Kidney epithelial cell (primary cell): ENCODE measurements around the gene SUDS3. TPM values are rescaled to one million over a fixed set of nuclear protein-coding genes. Genes with fewer than 3 reads are reported as not detected.
A peak's percentile ranks its signal among the peaks of the same experiment; 100 is the strongest.

Experiments used
- DNase-seq: peaks from one replicate; pipeline ENCODE4 v3.0.0-alpha.2; 2010; ENCODE audit warnings: low read depth
- H3K27me3 ChIP-seq: 2 replicates; pipeline ENCODE4 v1.6.0; 2011; ENCODE audit warnings: low read length; ENCODE audit not compliant: control insufficient read depth, insufficient read depth
- H3K36me3 ChIP-seq: 2 replicates; pipeline ENCODE4 v1.5.1; 2011; ENCODE audit warnings: low read length; ENCODE audit not compliant: control insufficient read depth, insufficient read depth
- H3K4me3 ChIP-seq: 2 replicates; pipeline ENCODE4 v1.5.1; 2011; ENCODE audit warnings: low read depth, mild to moderate bottlenecking, control low read depth, low read length
- total RNA-seq: library from RNA; depleted of rRNA; stranded (reverse); fragments of >200 nt; gene quantifications from 2 replicates; pipeline ENCODE4 v1.2.3, GENCODE V29; 2015
- TF ChIP-seq, protein P1 (sequence below): IDR thresholded peaks from 2 replicates; pipeline ENCODE4 v1.5.1; 2011; ENCODE audit warnings: mild to moderate bottlenecking, moderate library complexity, low read length, control low read depth, inconsistent platforms; ENCODE audit not compliant: insufficient read depth, poor library complexity, severe bottlenecking

SUDS3 gene
- total RNA-seq, 1 donor from 2014 or later = 30.5 TPM

DNA sequence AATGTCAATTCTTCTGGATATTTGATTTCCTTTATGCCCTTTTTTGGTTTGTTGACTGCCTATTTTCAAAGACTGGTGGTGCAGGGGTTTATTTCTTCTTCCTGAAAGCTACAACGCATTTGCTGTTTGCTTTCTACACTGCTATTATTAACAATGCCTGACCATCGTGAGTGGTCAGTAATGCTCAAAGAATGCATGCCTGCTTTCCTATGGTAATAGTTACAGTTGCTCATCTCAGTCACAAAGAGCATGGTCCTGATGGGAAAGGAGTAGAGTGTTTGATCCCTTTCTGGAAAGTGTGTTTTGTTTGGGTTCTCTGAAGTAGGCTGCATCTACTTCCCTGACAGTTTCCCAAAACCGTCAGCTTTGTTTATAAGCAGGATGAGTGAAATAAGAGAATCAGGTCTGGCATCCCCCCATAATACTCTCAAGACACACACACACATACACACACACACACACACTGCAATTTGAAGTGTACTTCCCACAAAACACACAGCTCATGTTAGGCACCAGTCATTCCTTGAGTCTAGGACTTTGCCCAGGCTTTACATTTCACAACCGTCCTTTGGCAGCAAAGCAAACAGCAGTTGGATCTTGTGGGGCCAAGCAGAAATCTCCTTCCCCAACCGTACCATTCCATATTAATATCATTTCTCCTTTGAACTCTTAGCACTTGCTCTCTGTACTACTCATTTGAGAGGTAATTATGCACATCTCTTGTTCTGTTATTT is 56.6 kb downstream of the SUDS3 start:
- TF ChIP-seq, protein P1, sequence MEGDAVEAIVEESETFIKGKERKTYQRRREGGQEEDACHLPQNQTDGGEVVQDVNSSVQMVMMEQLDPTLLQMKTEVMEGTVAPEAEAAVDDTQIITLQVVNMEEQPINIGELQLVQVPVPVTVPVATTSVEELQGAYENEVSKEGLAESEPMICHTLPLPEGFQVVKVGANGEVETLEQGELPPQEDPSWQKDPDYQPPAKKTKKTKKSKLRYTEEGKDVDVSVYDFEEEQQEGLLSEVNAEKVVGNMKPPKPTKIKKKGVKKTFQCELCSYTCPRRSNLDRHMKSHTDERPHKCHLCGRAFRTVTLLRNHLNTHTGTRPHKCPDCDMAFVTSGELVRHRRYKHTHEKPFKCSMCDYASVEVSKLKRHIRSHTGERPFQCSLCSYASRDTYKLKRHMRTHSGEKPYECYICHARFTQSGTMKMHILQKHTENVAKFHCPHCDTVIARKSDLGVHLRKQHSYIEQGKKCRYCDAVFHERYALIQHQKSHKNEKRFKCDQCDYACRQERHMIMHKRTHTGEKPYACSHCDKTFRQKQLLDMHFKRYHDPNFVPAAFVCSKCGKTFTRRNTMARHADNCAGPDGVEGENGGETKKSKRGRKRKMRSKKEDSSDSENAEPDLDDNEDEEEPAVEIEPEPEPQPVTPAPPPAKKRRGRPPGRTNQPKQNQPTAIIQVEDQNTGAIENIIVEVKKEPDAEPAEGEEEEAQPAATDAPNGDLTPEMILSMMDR = no peak
- Histone ChIP-seq H3K4me3 (no peak overlapping the region), H3K36me3 (no peaks in the 10 kb centered on the region), H3K27me3 (no peaks in the 10 kb centered on the region)
- no peak for DNase-seq

DNA sequence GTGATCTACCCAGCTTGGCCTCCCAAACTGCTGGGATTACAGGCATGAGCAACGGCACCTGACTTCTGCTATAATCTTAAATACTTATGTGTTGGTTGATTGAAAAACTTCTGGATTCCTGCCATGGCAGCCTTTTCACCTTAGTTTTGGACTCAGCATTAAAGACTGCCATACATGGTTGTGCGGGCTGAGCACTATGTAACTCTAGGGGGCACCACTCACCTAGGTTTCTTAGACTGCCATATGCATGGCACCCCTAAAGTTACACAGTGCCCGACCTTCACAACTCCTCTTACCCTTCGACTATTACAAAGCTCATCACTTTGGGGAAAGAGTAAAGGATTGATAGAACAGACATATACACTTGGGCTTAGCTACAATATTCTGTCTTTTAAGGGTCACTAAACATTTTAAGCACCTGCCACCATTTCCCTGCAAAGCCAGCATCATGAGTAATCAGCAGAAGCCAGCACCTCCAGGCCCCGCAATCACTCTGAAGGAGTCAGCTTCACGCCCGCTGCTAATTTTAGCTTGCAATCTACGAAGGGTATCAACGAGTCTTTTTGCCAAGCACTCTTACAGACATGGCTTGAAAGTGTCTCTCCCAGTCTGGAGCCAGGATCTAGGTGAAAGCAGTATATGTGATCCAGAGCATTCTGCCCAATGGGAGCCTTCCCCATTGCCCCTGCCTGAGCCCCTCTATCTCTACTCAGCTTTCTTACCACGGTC is 59.8 kb downstream of the SUDS3 start:
- no peaks in the 10 kb centered on the region for H3K27me3 ChIP-seq
- no peak for DNase-seq

DNA sequence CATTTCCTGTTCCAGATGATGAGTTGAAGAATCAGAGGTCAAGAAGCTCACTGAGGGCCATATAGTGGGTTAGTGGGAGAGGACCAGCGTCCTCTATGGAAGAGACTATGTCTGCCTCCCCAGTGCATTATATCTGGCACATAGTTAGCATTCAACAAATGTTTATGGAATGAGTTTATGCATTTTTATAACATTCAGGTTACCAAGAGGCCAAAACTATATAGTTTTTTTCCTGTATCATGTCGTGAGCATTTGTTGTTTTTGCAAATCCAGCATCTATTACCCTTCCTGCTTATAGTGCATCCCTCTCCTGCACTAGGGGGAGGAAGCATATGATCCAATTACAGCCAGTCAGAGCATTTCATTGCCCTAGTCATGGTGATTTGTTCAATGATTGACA is 60.6 kb downstream of the SUDS3 start:
- no peak for DNase-seq
- no peak overlapping the region for H3K4me3 ChIP-seq
- no peaks in the 10 kb centered on the region for H3K36me3 ChIP-seq
- TF ChIP-seq, protein P1 = no peak
- no peaks in the 10 kb centered on the region for H3K27me3 ChIP-seq

More for the DNA sequence above, 59.8 kb downstream of the SUDS3 start:
- Histone ChIP-seq H3K4me3 (no peak overlapping the region), H3K36me3 (no peaks in the 10 kb centered on the region)
- TF ChIP-seq, protein P1 = peak; percentile 10

DNA sequence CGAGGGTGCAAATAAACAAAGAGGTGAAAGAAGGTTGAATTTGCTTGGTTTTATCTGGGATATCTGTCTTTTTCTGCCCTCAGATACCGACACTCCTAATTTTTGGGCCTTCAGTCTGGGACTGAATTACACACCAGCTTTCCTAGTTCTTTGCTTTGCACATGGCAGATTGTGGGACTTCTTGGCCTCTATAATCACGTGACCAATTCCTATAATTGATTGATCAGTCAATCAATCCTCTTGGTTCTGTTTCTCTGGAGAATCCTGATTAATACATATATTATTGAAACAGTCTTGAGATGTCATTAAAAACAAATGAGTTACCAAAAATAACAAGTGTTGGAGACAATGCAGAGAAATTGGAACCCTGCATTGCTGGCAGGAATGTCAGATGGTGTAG is 62.7 kb downstream of the SUDS3 start:
- TF ChIP-seq, protein P1 = no peak
- Histone ChIP-seq H3K4me3 (no peak overlapping the region), H3K27me3 (no peaks in the 10 kb centered on the region), H3K36me3 (no peaks in the 10 kb centered on the region)
- DNase-seq = no peak

DNA sequence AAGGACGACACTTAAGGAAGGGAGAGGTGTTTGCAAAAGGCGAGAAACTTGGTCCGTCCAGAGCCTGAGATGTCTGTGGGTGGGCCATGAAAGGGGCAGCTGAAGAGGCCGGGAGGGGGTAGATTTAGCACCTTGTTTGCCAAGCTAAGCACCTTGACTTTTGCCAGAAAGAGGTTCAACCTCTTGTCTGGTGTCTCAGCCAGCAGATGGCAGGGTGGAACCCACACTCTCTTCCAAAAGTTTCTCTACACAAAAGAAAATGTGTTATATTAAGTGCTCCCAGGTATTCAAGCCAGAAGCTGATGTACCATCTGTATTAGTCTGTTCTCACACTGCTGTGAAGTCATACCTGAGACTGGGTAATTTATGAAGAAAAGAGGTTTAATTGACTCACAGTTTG is 69.9 kb downstream of the SUDS3 start:
- H3K27me3 ChIP-seq = no peaks in the 10 kb centered on the region
- H3K36me3 ChIP-seq = no peaks in the 10 kb centered on the region
- no peak for DNase-seq
- TF ChIP-seq, protein P1 = no peak
- no peak overlapping the region for H3K4me3 ChIP-seq
